Esophagus muscularis mucosa (tissue), 3 donors: Measurements from ENCODE around the gene APPL2.

Experiments
- CTCF ChIP-seq, 3 experiments: fragments of 200-600 bp in 2 of 3; fragments of 450-650 bp in 1 of 3; sonication (generic) in 2 of 3; IDR thresholded peaks; one replicate each; pipeline ENCODE4 v1.5.1; 2017 to 2019; ENCODE audit warnings: antibody characterized with exemption in 3 of 3, mild to moderate bottlenecking in 2 of 3, moderate library complexity in 1 of 3
- EP300 ChIP-seq: sonication (generic); formaldehyde crosslinking; IDR thresholded peaks from one replicate; pipeline ENCODE4 v1.6.1; 2017; ENCODE audit warnings: antibody characterized with exemption

- no peak for TF ChIP-seq CTCF (IDR thresholded peaks at IDR 0.05)
- TF ChIP-seq EP300 = no peak
These were observed 34.8 kb upstream of the APPL2 start for GRCh38 chr12:105270671-105271255.
